ENCODE results near the gene MDM2.
"Not testable (repeated sequence)": the region's sequence is repeated elsewhere in the genome, so short reads cannot be mapped to it uniquely, and the experiment has no call there.

MDM2 gene

GRCh38 chr12:68828672-68829068 is 20.7 kb downstream of the MDM2 start:
- no peak for DNase-seq

GRCh38 chr12:68831272-68831671 is 23.3 kb downstream of the MDM2 start:
- DNase-seq = no peak

GRCh38 chr12:68831751-68832503 is 23.9 kb downstream of the MDM2 start:
- DNase-seq = no peak

- DNase-seq = no peak
Observed at GRCh38 chr12:68832504-68832867, 24.5 kb downstream of the MDM2 start.

GRCh38 chr12:68833508-68833907 is 25.5 kb downstream of the MDM2 start:
- DNase-seq = no peak

GRCh38 chr12:68835333-68835908 is 27.4 kb downstream of the MDM2 start:
- DNase-seq = no peak

- DNase-seq = no peak
Observed at GRCh38 chr12:68837215-68837614, 29.2 kb downstream of the MDM2 start.

GRCh38 chr12:68838046-68838886 is 30.3 kb downstream of the MDM2 start:
- DNase-seq = no peak

GRCh38 chr12:68839183-68840147 is 31.5 kb downstream of the MDM2 start:
- no peak for DNase-seq

- DNase-seq = not testable (repeated sequence)
Observed at GRCh38 chr12:68841175-68841574, 33.2 kb downstream of the MDM2 start.

- no peak for DNase-seq
Observed at GRCh38 chr12:68841717-68842116, 33.7 kb downstream of the MDM2 start.

- DNase-seq = no peak
Observed at GRCh38 chr12:68842123-68842522, 34.1 kb downstream of the MDM2 start.

GRCh38 chr12:68842784-68843567 is 35.0 kb downstream of the MDM2 start:
- no peak for DNase-seq

- no peak for DNase-seq
Observed at GRCh38 chr12:68844318-68844745, 36.4 kb downstream of the MDM2 start.

GRCh38 chr12:68844788-68845695 is 37.1 kb downstream of the MDM2 start:
- DNase-seq = no peak

GRCh38 chr12:68846811-68847210 is 38.8 kb downstream of the MDM2 start:
- no peak for DNase-seq

GRCh38 chr12:68850390-68850789 is 42.4 kb downstream of the MDM2 start:
- DNase-seq = no peak

- no peak for DNase-seq
Observed at GRCh38 chr12:68851592-68852306, 43.8 kb downstream of the MDM2 start.

- DNase-seq = no peak
Observed at GRCh38 chr12:68853396-68854077, 45.6 kb downstream of the MDM2 start.
